Choroid plexus epithelial cell (primary cell): Measurements from ENCODE around the gene SLC9A8.
A peak's percentile ranks its signal among the peaks of the same experiment; 100 is the strongest.

Source experiments
- DNase-seq: peaks from one replicate; pipeline ENCODE4 v3.0.0-alpha.2; 2010; ENCODE audit warnings: low read depth
- H3K4me3 ChIP-seq: 2 replicates; pipeline ENCODE4 v1.5.1; 2011; ENCODE audit warnings: low read depth, mild to moderate bottlenecking, control low read depth, low read length, moderate library complexity
- CTCF ChIP-seq: conservative IDR thresholded peaks from 2 replicates; pipeline ENCODE4 v1.5.1; 2011; ENCODE audit warnings: low read depth, mild to moderate bottlenecking, control low read depth, inconsistent platforms, low read length, moderate library complexity

SLC9A8 gene

DNA sequence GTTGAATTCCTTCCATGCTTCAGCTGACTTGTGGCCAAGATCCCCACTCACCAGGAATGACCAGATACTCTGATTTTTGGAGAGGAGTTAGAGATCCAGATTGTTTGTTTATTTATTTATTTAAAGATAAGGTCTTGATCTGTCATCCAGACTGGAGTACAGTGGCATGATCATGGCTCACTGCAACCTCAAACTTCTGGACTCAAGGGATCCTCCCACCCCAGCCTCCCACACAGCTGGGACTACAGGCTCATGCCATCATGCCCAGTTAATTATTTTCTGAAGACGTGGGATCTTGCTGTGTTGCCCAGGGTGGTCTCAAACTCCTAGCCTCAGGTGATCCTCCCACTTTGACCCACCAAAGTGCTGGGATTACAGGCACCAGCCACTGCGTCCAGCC is 106.8 kb downstream of the SLC9A8 start:
- TF ChIP-seq CTCF: no peak
- no peak overlapping the region for H3K4me3 ChIP-seq

DNA sequence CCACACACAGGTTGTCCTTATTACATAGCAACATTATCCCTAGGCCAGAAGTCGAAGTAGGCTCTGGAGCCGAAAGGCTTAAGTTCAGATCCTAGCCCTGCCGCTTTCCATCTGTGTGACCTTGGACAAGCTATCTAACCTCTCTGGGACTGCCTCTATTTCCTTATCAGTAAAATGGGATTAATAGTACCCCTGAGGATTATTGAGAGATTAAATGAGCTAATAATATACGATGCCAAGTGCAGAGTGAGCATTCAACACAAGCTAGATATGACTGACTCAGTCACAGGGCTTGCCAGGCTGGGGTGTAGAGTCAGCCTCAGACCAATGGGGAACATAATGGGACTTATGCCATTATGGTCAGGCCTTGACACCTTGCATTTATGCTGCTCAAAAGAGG is 111.6 kb downstream of the SLC9A8 start:
- no peak overlapping the region for H3K4me3 ChIP-seq
- no peak for DNase-seq
- TF ChIP-seq CTCF: no peak

More for the DNA sequence above, 106.8 kb downstream of the SLC9A8 start:
- no peak for DNase-seq

- H3K4me3 ChIP-seq: no peak overlapping the region
- DNase-seq: no peak
- TF ChIP-seq CTCF: no peak
Measured at GRCh38 chr20:49925901-49926454, 113.3 kb downstream of the SLC9A8 start.

GRCh38 chr20:49928411-49929141 is 115.9 kb downstream of the SLC9A8 start:
- H3K4me3 ChIP-seq: peak overlapping the region; percentile 36
- peak; percentile 95 for TF ChIP-seq CTCF
- peak; percentile 95 for DNase-seq

- no peak overlapping the region for H3K4me3 ChIP-seq
- TF ChIP-seq CTCF: no peak
- no peak for DNase-seq
Measured at GRCh38 chr20:49929142-49929494, 116.5 kb downstream of the SLC9A8 start.

- no peak for TF ChIP-seq CTCF
- peak overlapping the region; percentile 93 for H3K4me3 ChIP-seq
- DNase-seq: no peak
Measured at GRCh38 chr20:49935746-49936152, 123.1 kb downstream of the SLC9A8 start.
